ENCODE measurements around the gene TP53I11. TPM values are rescaled to one million over a fixed set of nuclear protein-coding genes. Genes with fewer than 3 reads are reported as not detected.

Gene TP53I11
- total RNA-seq, 1 experiment from 2014 or later: 17.7 TPM

- no peak for DNase-seq (ENCODE audit: unreplicated experiment)
- ChIA-PET POLR2A (interaction anchor here (0.7 to 1.2 kb wide), 2 partner anchors 152 to 160 kb away, joined by 3 read pairs; no protein-coding TSS in a partner anchor), CTCF (interaction anchor here (0.6 to 6.9 kb wide), 5 partner anchors 9 to 392 kb away, joined by 3 to 80 read pairs (median 5); no protein-coding TSS in a partner anchor)
- TF ChIP-seq, protein P1, sequence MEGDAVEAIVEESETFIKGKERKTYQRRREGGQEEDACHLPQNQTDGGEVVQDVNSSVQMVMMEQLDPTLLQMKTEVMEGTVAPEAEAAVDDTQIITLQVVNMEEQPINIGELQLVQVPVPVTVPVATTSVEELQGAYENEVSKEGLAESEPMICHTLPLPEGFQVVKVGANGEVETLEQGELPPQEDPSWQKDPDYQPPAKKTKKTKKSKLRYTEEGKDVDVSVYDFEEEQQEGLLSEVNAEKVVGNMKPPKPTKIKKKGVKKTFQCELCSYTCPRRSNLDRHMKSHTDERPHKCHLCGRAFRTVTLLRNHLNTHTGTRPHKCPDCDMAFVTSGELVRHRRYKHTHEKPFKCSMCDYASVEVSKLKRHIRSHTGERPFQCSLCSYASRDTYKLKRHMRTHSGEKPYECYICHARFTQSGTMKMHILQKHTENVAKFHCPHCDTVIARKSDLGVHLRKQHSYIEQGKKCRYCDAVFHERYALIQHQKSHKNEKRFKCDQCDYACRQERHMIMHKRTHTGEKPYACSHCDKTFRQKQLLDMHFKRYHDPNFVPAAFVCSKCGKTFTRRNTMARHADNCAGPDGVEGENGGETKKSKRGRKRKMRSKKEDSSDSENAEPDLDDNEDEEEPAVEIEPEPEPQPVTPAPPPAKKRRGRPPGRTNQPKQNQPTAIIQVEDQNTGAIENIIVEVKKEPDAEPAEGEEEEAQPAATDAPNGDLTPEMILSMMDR (IDR thresholded peaks at IDR 0.05; ENCODE audit: unreplicated experiment): no peak
- Mint-ChIP-seq H3K27ac (ENCODE audit: low read depth, unreplicated experiment) (no peak overlapping the region), H3K9me3 (ENCODE audit: unreplicated experiment) (no peaks in the 10 kb centered on the region), H3K27me3 (ENCODE audit: insufficient read depth, unreplicated experiment) (no peaks in the 10 kb centered on the region), H3K4me3 (ENCODE audit: unreplicated experiment) (no peak overlapping the region), H3K4me1 (ENCODE audit: insufficient read depth, unreplicated experiment) (peaks cover 6% of the 10 kb centered on the region), H3K36me3 (ENCODE audit: insufficient read depth, unreplicated experiment) (no peaks in the 10 kb centered on the region)
- intact Hi-C loops (cut with micrococcal nuclease): no loop called here
- BruUV-seq (replicated peaks): no TSS peak
Measured at GRCh38 chr11:44945666-44946065, 5.0 kb downstream of the TP53I11 start.

DNA sequence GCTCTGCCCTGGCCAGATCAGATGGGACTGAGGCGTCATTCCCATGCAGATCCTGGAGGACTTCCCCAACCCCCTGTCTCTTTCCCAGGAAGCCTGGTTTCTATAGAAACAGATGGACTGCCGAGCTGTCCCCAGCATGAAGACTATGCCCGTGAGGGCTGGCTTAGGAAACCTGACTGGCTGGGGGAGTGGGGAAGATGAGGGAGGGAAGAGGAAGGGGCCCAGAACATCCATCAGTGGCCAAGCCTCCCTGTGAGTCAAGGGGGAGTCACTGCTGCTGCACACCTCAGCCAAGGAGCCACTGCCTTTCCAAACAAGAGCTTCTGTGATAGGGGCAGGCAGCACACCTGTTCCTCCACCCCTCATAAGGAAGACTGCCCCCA is 5.8 kb downstream of the TP53I11 start:
- H3K27me3 Mint-ChIP-seq (ENCODE audit: insufficient read depth, unreplicated experiment): no peaks in the 10 kb centered on the region
- DNase-seq (ENCODE audit: unreplicated experiment): no peak
- ChIA-PET CTCF (interaction anchor here (0.6 to 6.9 kb wide), 7 partner anchors 8 to 393 kb away, joined by 3 to 80 read pairs (median 5); no protein-coding TSS in a partner anchor), POLR2A (interaction anchor here (1.2 kb wide), 1 partner anchor 153 kb away, joined by 3 read pairs; no protein-coding TSS in a partner anchor)
- intact Hi-C loops (cut with micrococcal nuclease): no loop called here
- H3K36me3 Mint-ChIP-seq (ENCODE audit: insufficient read depth, unreplicated experiment): no peaks in the 10 kb centered on the region
- peaks cover 6% of the 10 kb centered on the region for H3K4me1 Mint-ChIP-seq (ENCODE audit: insufficient read depth, unreplicated experiment)
- TF ChIP-seq, protein P1 (IDR thresholded peaks at IDR 0.05; ENCODE audit: unreplicated experiment): no peak
- H3K9me3 Mint-ChIP-seq (ENCODE audit: unreplicated experiment): no peaks in the 10 kb centered on the region
- BruUV-seq (replicated peaks): no TSS peak
- H3K4me3 Mint-ChIP-seq (ENCODE audit: unreplicated experiment): no peak overlapping the region
- no peak overlapping the region for H3K27ac Mint-ChIP-seq (ENCODE audit: low read depth, unreplicated experiment)

DNA sequence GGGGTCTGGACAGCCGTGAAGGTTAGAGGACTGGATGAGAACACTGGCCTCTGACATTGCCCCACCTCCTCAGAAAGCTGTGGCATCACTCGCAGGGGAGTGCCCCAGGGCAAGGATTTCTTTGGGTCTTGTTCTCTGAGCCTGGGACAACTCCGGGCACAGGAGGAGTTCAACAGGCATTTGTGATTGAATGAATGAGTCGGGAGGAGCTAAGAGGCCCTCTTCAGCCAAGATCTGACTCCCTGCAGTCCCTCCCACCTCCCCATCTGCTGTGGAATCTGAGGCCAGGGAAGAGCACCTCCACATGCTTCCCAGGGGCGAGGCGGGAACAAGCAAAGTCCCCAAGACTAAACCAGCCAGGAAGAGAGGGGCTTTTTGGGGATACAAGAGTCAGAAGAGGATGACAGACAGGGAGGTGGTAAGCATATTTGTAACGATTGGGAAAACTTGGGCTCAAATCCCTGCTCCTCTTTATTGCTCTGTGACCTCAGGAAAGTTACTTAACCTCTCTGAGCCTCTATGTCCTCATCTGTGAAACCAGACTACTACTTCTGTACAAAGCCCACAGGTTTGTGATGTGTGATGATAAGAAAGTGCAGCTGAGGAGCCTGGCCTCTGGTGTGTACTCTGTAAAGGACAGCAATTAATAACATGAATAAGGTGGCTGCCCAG is 6.4 kb downstream of the TP53I11 start:
- Mint-ChIP-seq H3K4me1 (ENCODE audit: insufficient read depth, unreplicated experiment) (peaks cover 6% of the 10 kb centered on the region), H3K27me3 (ENCODE audit: insufficient read depth, unreplicated experiment) (no peaks in the 10 kb centered on the region), H3K9me3 (ENCODE audit: unreplicated experiment) (no peaks in the 10 kb centered on the region), H3K27ac (ENCODE audit: low read depth, unreplicated experiment) (no peak overlapping the region), H3K36me3 (ENCODE audit: insufficient read depth, unreplicated experiment) (no peaks in the 10 kb centered on the region), H3K4me3 (ENCODE audit: unreplicated experiment) (no peak overlapping the region)
- BruUV-seq (replicated peaks): no TSS peak
- CTCF ChIA-PET: interaction anchor here (0.8 to 6.9 kb wide), 4 partner anchors 152 to 166 kb away, joined by 3 to 80 read pairs (median 5); no protein-coding TSS in a partner anchor
- no peak for DNase-seq (ENCODE audit: unreplicated experiment)
- TF ChIP-seq, protein P1 (IDR thresholded peaks at IDR 0.05; ENCODE audit: unreplicated experiment): no peak
- POLR2A ChIA-PET: interaction anchor here (0.7 to 0.9 kb wide), 2 partner anchors 11 to 154 kb away, joined by 3 read pairs; no protein-coding TSS in a partner anchor
- intact Hi-C loops (cut with micrococcal nuclease): no loop called here

DNA sequence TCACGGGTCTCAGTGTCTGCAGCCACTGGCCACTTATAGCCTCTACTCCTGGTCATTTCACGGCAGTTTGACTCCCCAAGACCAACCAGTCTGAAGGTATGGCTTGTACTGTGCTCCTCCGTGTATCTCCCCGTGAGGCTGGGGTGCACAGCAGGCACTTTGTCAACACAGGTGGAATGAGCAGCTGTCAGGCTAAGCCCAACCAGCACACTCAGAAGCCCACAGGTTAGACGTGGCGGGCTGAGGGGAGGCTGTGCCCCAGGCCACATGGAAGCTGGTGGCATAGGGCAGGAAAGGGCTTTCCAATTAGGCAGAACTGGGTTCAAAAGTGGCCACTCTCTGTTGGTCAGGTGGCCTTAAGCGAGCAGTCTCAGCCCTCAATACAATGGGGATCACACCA is 7.0 kb downstream of the TP53I11 start:
- Mint-ChIP-seq H3K4me3 (ENCODE audit: unreplicated experiment) (no peak overlapping the region), H3K36me3 (ENCODE audit: insufficient read depth, unreplicated experiment) (no peaks in the 10 kb centered on the region), H3K27me3 (ENCODE audit: insufficient read depth, unreplicated experiment) (no peaks in the 10 kb centered on the region), H3K9me3 (ENCODE audit: unreplicated experiment) (no peaks in the 10 kb centered on the region), H3K4me1 (ENCODE audit: insufficient read depth, unreplicated experiment) (peaks cover 6% of the 10 kb centered on the region), H3K27ac (ENCODE audit: low read depth, unreplicated experiment) (no peak overlapping the region)
- no TSS peak for BruUV-seq (replicated peaks)
- CTCF ChIA-PET: interaction anchor here (1.5 to 6.9 kb wide), 2 partner anchors 160 to 167 kb away, joined by 5 to 80 read pairs; no protein-coding TSS in a partner anchor
- DNase-seq (ENCODE audit: unreplicated experiment): no peak
- intact Hi-C loops (cut with micrococcal nuclease): no loop called here
- TF ChIP-seq, protein P1 (IDR thresholded peaks at IDR 0.05; ENCODE audit: unreplicated experiment): no peak
- POLR2A ChIA-PET: interaction anchor here (0.7 to 0.9 kb wide), 2 partner anchors 11 to 154 kb away, joined by 3 read pairs; no protein-coding TSS in a partner anchor

All from MCF 10A (cell line).